GM12878 (cell line): ENCODE results near the gene C9orf78. TPM values are rescaled to one million over a fixed set of nuclear protein-coding genes. Genes with fewer than 3 reads are reported as not detected.

Source experiments
- ATAC-seq: fragments of 200-7000 bp; cut with Tn5 transposase; 3 replicates; pipeline ENCODE4 v1.9.1; 2020; ENCODE audit warnings: mild to moderate bottlenecking, moderate library complexity
- BruUV-seq: library from RNA; stranded (reverse); fragments of 400-500 nt; replicated peaks from 2 replicates; lab custom pipeline; 2021; lab: Mats Ljungman, UMichigan
- CTCF ChIA-PET: fragments of 300-600 bp; sonication (Branson Sonifier 250); formaldehyde crosslinking; extraction: SDS; loops from one replicate; lab custom pipeline; 2021; ENCODE audit warnings: inconsistent platforms; lab: Yijun Ruan, JAX
- POLR2A ChIA-PET: fragments of 350-600 bp; formaldehyde crosslinking; extraction: SDS; loops from one replicate; lab custom pipeline; 2021; ENCODE audit warnings: inconsistent platforms; lab: Charles Lee
- RAD21 ChIA-PET: fragments of 300-600 bp; sonication (Branson Sonifier 250); formaldehyde crosslinking; loops from one replicate; lab custom pipeline; 2023; ENCODE audit warnings: antibody characterized with exemption; ENCODE audit not compliant: unreplicated experiment; lab: Charles Lee
- SMC1A ChIA-PET: fragments of 300-600 bp; sonication (Branson Sonifier 250); formaldehyde crosslinking; loops from one replicate; lab custom pipeline; 2023; ENCODE audit not compliant: unreplicated experiment, uncharacterized antibody; lab: Charles Lee
- DNase-seq: peaks from one replicate; pipeline ENCODE4 v3.0.0-alpha.2; 2011; ENCODE audit warnings: low read depth, low spot score
- FAIRE-seq: peaks from 3 replicates; lab custom pipeline; 2011; peaks lifted over from hg19 to GRCh38; lab: Jason Lieb, UNC
- H2AFZ ChIP-seq: 2 replicates; pipeline ENCODE4 v1.6.0; 2011; ENCODE audit warnings: low read depth, low read length, control low read depth; ENCODE audit not compliant: control insufficient read depth
- H3K27ac ChIP-seq: 2 replicates; pipeline ENCODE4 v1.5.1; 2011; ENCODE audit warnings: control low read depth; ENCODE audit not compliant: control insufficient read depth, insufficient read depth
- H3K27me3 ChIP-seq, 2 experiments: replicated peaks in 1 of 2; 2 replicates each; pipeline versions ENCODE4 v1.6.0 to v1.6.1; 2011; ENCODE audit warnings: low read length in 1 of 2; ENCODE audit not compliant: control insufficient read depth in 2 of 2, insufficient read depth in 2 of 2
- H3K36me3 ChIP-seq, 2 experiments: 2 replicates each; pipeline ENCODE4 v1.5.1; 2011; ENCODE audit warnings: low read length in 1 of 2; ENCODE audit not compliant: control insufficient read depth in 2 of 2, insufficient read depth in 2 of 2
- H3K4me1 ChIP-seq: 2 replicates; pipeline ENCODE4 v1.6.1; 2011; ENCODE audit warnings: mild to moderate bottlenecking, low read length, moderate library complexity, mixed read lengths; ENCODE audit not compliant: control insufficient read depth, insufficient read depth
- H3K4me2 ChIP-seq: 2 replicates; pipeline ENCODE4 v1.6.0; 2011; ENCODE audit warnings: control low read depth; ENCODE audit not compliant: control insufficient read depth, insufficient read depth
- H3K4me3 ChIP-seq: fragments of 200-600 bp; sonication (generic); 2 replicates; pipeline ENCODE4 v1.5.1; 2016
- H3K79me2 ChIP-seq: 2 replicates; pipeline ENCODE4 v1.6.0; 2011; ENCODE audit warnings: low read length; ENCODE audit not compliant: control insufficient read depth, insufficient read depth
- H3K9ac ChIP-seq: 2 replicates; pipeline ENCODE4 v1.8.0; 2011; ENCODE audit warnings: low read length, control low read depth, mixed read lengths; ENCODE audit not compliant: control insufficient read depth, insufficient read depth
- H3K9me3 ChIP-seq: replicated peaks from 3 replicates; pipeline ENCODE4 v1.5.1; 2011; ENCODE audit warnings: mild to moderate bottlenecking, low read length; ENCODE audit not compliant: control insufficient read depth, insufficient read depth
- H4K20me1 ChIP-seq: 2 replicates; pipeline ENCODE4 v1.6.0; 2011; ENCODE audit not compliant: control insufficient read depth, insufficient read depth
- CEBPZ ChIP-seq: fragments of 150-350 bp; IDR thresholded peaks from 2 replicates; pipeline ENCODE4 v1.6.1; 2016; ENCODE audit warnings: low read depth, low read length
- KDM1A ChIP-seq: fragments of 200-600 bp; sonication (generic); IDR thresholded peaks from 2 replicates; pipeline ENCODE4 v1.6.1; 2016; ENCODE audit warnings: borderline replicate concordance
- KLF5 ChIP-seq: fragments of 450-650 bp; IDR thresholded peaks from 2 replicates; pipeline ENCODE4 v1.6.1; 2014; ENCODE audit warnings: mild to moderate bottlenecking; ENCODE audit not compliant: partially characterized antibody
- MEF2B ChIP-seq: fragments of 450-650 bp; IDR thresholded peaks from 2 replicates; pipeline ENCODE4 v1.6.1; 2018; ENCODE audit warnings: mild to moderate bottlenecking, moderate library complexity; ENCODE audit not compliant: partially characterized antibody, poor library complexity, severe bottlenecking
- NBN ChIP-seq: fragments of 450-650 bp; IDR thresholded peaks from 2 replicates; pipeline ENCODE4 v1.6.1; 2016
- NFYB ChIP-seq: IDR thresholded peaks from 2 replicates; pipeline ENCODE4 v1.6.1; 2011; ENCODE audit warnings: low read depth, mild to moderate bottlenecking, low read length, improper control_type of control experiment, moderate library complexity; ENCODE audit not compliant: insufficient read depth
- POLR2AphosphoS5 ChIP-seq: IDR thresholded peaks from 2 replicates; pipeline ENCODE4 v1.6.1; 2011; ENCODE audit warnings: mild to moderate bottlenecking, low read length, inconsistent platforms
- SMAD1 ChIP-seq: fragments of 450-650 bp; IDR thresholded peaks from 2 replicates; pipeline ENCODE4 v1.6.1; 2018; ENCODE audit warnings: mild to moderate bottlenecking, low read depth; ENCODE audit not compliant: partially characterized antibody
- SMC3 ChIP-seq: IDR thresholded peaks from 2 replicates; pipeline ENCODE4 v1.6.1; 2011; ENCODE audit warnings: low read length, improper control_type of control experiment, borderline replicate concordance
- SUZ12 ChIP-seq: fragments of 200-600 bp; sonication (generic); IDR thresholded peaks from one replicate; pipeline ENCODE4 v1.6.1; 2018; ENCODE audit warnings: antibody characterized with exemption, mild to moderate bottlenecking; ENCODE audit not compliant: unreplicated experiment
- TAF1 ChIP-seq: IDR thresholded peaks from 2 replicates; pipeline ENCODE4 v1.6.1; 2011; ENCODE audit warnings: mild to moderate bottlenecking, low read depth, low read length, borderline replicate concordance
- WRNIP1 ChIP-seq: IDR thresholded peaks from 2 replicates; pipeline ENCODE4 v1.6.1; 2011; ENCODE audit warnings: low read depth, low read length, improper control_type of control experiment, borderline replicate concordance
- ZBED1 ChIP-seq: IDR thresholded peaks from 2 replicates; pipeline ENCODE4 v1.6.1; 2016; ENCODE audit warnings: borderline replicate concordance
- ZBTB33 ChIP-seq: fragments of 450-650 bp; IDR thresholded peaks from 2 replicates; pipeline ENCODE4 v1.6.1; 2017; ENCODE audit warnings: mild to moderate bottlenecking
- ZNF207 ChIP-seq: fragments of 450-650 bp; IDR thresholded peaks from 2 replicates; pipeline ENCODE4 v1.6.1; 2014; ENCODE audit warnings: antibody characterized with exemption, mild to moderate bottlenecking, borderline replicate concordance
- ZNF24 ChIP-seq: fragments of 450-650 bp; IDR thresholded peaks from 2 replicates; pipeline ENCODE4 v1.6.1; 2017; ENCODE audit warnings: antibody characterized with exemption, mild to moderate bottlenecking
- WGBS: methylation state at CpG from one replicate; pipeline ENCODE4 v1.1.6; 2016; ENCODE audit warnings: low lambda C conversion rate; ENCODE audit not compliant: insufficient replicate concordance, insufficient coverage; ENCODE audit errors: missing lambda C conversion rate; 5-methylcytosine and 5-hydroxymethylcytosine counted together
- in situ Hi-C: fragments of 300-500 bp; cut with MboI; formaldehyde crosslinking; loops from 9 replicates; pipeline ENCODE4 v1.14.3; 2018; ENCODE audit warnings: mixed read lengths
- intact Hi-C: fragments of 100-400 bp; cut with micrococcal nuclease; formaldehyde crosslinking; loops from one replicate; pipeline ENCODE4 v1.14.2; 2022; ENCODE audit not compliant: unreplicated experiment
- polyA plus RNA-seq, 11 experiments: library from polyadenylated mRNA; depleted of rRNA in 4 of 11; unstranded in 6 of 11; stranded (reverse) in 5 of 11; fragments of >200 nt; fragmentation: Nextera tagmentation in 4 of 11; fragmentation: Illumina TruSeq in 1 of 11; extraction: Ambion mirVana in 4 of 11; extraction: Trizol in 1 of 11; gene quantifications; 1 replicate in 1 of 11; 2 replicates in 10 of 11; pipeline versions ENCODE4 v1.2.1 to v1.2.3, GENCODE V29; 2011 to 2016; ENCODE audit warnings: inconsistent platforms in 2 of 11, missing spikeins in 2 of 11, low read depth in 1 of 11
- total RNA-seq, 4 experiments: library from RNA; depleted of rRNA in 3 of 4; stranded (reverse); fragments of >200 nt in 3 of 4; fragmentation: Illumina TruSeq in 1 of 4; extraction: Trizol in 1 of 4; gene quantifications; 2 replicates each; pipeline versions ENCODE4 v1.2.1 to v1.2.3, GENCODE V29; 2013 to 2021

The C9orf78 gene
- total and polyA plus RNA-seq, 10 of the 15 experiments (the other 5 are each of a cell fraction or from before 2014, with no cell fraction given), result 23.0 to 60.9 (median 47.5) TPM

GRCh38 chr9:129826344-129826743, 8.7 kb downstream of the C9orf78 start:
- CTCF ChIA-PET, result interaction anchor here (0.6 to 1.3 kb wide), 3 partner anchors 8 to 1961 kb away, joined by 3 to 4 read pairs (median 3); partner anchors contain the start of genes C9orf78 and USP20
- no peak overlapping the region for H3K4me2 ChIP-seq
- SMC1A ChIA-PET, result no interaction called here
- H3K9me3 ChIP-seq, result no peaks in the 10 kb centered on the region
- H3K4me3 ChIP-seq, result no peak overlapping the region
- no peak for TF ChIP-seq KLF5
- no peak for TF ChIP-seq SMC3
- no peak for TF ChIP-seq ZBED1
- no peak for TF ChIP-seq SUZ12
- TF ChIP-seq POLR2AphosphoS5, result no peak
- no peak for TF ChIP-seq NFYB
- TF ChIP-seq ZNF24, result no peak
- no peak for TF ChIP-seq NBN
- TF ChIP-seq SMAD1, result no peak
- no peak for TF ChIP-seq ZNF207
- no peak for TF ChIP-seq TAF1
- no peak for TF ChIP-seq CEBPZ
- no peak for TF ChIP-seq MEF2B
- no peak for TF ChIP-seq WRNIP1
- no peak for TF ChIP-seq ZBTB33
- TF ChIP-seq KDM1A, result no peak
- FAIRE-seq, result no peak
- in situ Hi-C loops, result loop anchor here (25.0 kb wide), 1 partner anchor 1436 kb away; no protein-coding TSS in a partner anchor
- RAD21 ChIA-PET, result no interaction called here
- H3K4me1 ChIP-seq, result peaks cover 6% of the 10 kb centered on the region
- BruUV-seq, result no TSS peak
- H3K27me3 ChIP-seq, result no peaks in the 10 kb centered on the region
- H4K20me1 ChIP-seq, result no peaks in the 10 kb centered on the region
- peaks cover 6 to 23% of the 10 kb centered on the region in 2 experiments; a peak in 3 of 4 replicates for H3K36me3 ChIP-seq
- H3K27ac ChIP-seq, result no peak overlapping the region
- POLR2A ChIA-PET, result interaction anchor here (0.7 kb wide), 1 partner anchor 41 kb away, joined by 3 read pairs; no protein-coding TSS in a partner anchor
- H3K9ac ChIP-seq, result no peak overlapping the region
- H3K79me2 ChIP-seq, result peaks cover 16% of the 10 kb centered on the region
- 81% methylated on average over 6 of the region's 6 CpGs for whole genome bisulfite sequencing
- no peak for ATAC-seq
- intact Hi-C loops, result no loop called here
- no peak for DNase-seq
- H2AFZ ChIP-seq, result no peak overlapping the region
